ENCODE data around the gene CD44.

CD44 gene

GRCh38 chr11:35179466-35180135 lies 40.6 kb downstream of the CD44 start:
- DNase-seq = no peak

GRCh38 chr11:35180317-35181233 lies 41.6 kb downstream of the CD44 start:
- no peak for DNase-seq

- DNase-seq = no peak
Observed at GRCh38 chr11:35182317-35182939, 43.5 kb downstream of the CD44 start.

- no peak for DNase-seq
Observed at GRCh38 chr11:35183326-35183925, 44.5 kb downstream of the CD44 start.

- DNase-seq = no peak
Observed at GRCh38 chr11:35185696-35186095, 46.7 kb downstream of the CD44 start.

- DNase-seq = no peak
Observed at GRCh38 chr11:35187996-35188395, 49.0 kb downstream of the CD44 start.

GRCh38 chr11:35190804-35191348 lies 51.9 kb downstream of the CD44 start:
- DNase-seq = no peak

- DNase-seq = no peak
Observed at GRCh38 chr11:35192347-35192746, 53.4 kb downstream of the CD44 start.

- no peak for DNase-seq
Observed at GRCh38 chr11:35193767-35194166, 54.8 kb downstream of the CD44 start.

GRCh38 chr11:35197292-35197691 lies 58.3 kb downstream of the CD44 start:
- no peak for DNase-seq

GRCh38 chr11:35200811-35201341 lies 61.9 kb downstream of the CD44 start:
- DNase-seq = no peak

GRCh38 chr11:35204614-35205013 lies 65.6 kb downstream of the CD44 start:
- no peak for DNase-seq

GRCh38 chr11:35206616-35207015 lies 67.6 kb downstream of the CD44 start:
- DNase-seq = no peak

GRCh38 chr11:35207471-35208403 lies 68.8 kb downstream of the CD44 start:
- DNase-seq = no peak

- no peak for DNase-seq
Observed at GRCh38 chr11:35208795-35209194, 69.8 kb downstream of the CD44 start.

- no peak for DNase-seq
Observed at GRCh38 chr11:35210876-35211546, 72.0 kb downstream of the CD44 start.

- no peak for DNase-seq
Observed at GRCh38 chr11:35211952-35212351, 73.0 kb downstream of the CD44 start.

- DNase-seq = no peak
Observed at GRCh38 chr11:35214226-35214770, 75.3 kb downstream of the CD44 start.

- peak in 1 of 2 donors; percentile 32 for DNase-seq
Observed at GRCh38 chr11:35214792-35215193, 75.8 kb downstream of the CD44 start.

GRCh38 chr11:35215945-35216344 lies 77.0 kb downstream of the CD44 start:
- no peak for DNase-seq
